Duodenal mucosa (tissue), 2 donors: Measurements from ENCODE around the gene BMX.

Source experiments
- H3K27ac ChIP-seq: one replicate; pipeline ENCODE4 v1.7.0; 2013; ENCODE audit warnings: low read depth, low read length
- H3K27me3 ChIP-seq, 2 donors: one replicate each; pipeline ENCODE4 v1.7.0; 2013; ENCODE audit warnings: low read length in 2 of 2, control low read depth in 1 of 2; ENCODE audit not compliant: insufficient read depth in 2 of 2, control insufficient read depth in 1 of 2
- H3K36me3 ChIP-seq, 2 donors: one replicate each; pipeline ENCODE4 v1.7.0; 2013; ENCODE audit warnings: low read length in 2 of 2, control low read depth in 1 of 2; ENCODE audit not compliant: insufficient read depth in 2 of 2, control insufficient read depth in 1 of 2
- H3K4me1 ChIP-seq, 2 donors: one replicate each; pipeline ENCODE4 v1.7.0; 2013; ENCODE audit warnings: low read length in 2 of 2, control low read depth in 1 of 2; ENCODE audit not compliant: insufficient read depth in 2 of 2, control insufficient read depth in 1 of 2
- H3K4me3 ChIP-seq, 2 donors: one replicate each; pipeline ENCODE4 v1.7.0; 2013; ENCODE audit warnings: low read length in 2 of 2, low read depth in 1 of 2
- H3K9ac ChIP-seq, 2 donors: one replicate each; pipeline ENCODE4 v1.7.0; 2013; ENCODE audit warnings: low read length in 2 of 2, low read depth in 1 of 2
- H3K9me3 ChIP-seq, 2 donors: one replicate each; pipeline ENCODE4 v1.7.0; 2013; ENCODE audit warnings: low read length in 2 of 2, control low read depth in 1 of 2; ENCODE audit not compliant: control insufficient read depth in 1 of 2

The BMX gene

GRCh38 chrX:15501506-15501905 is 899 bp downstream of the BMX start:
- Histone ChIP-seq H3K4me3 (no peak overlapping the region), H3K9ac (no peak overlapping the region), H3K36me3 (no peaks in the 10 kb centered on the region), H3K4me1 (no peaks in the 10 kb centered on the region), H3K27ac (no peak overlapping the region), H3K9me3 (no peaks in the 10 kb centered on the region), H3K27me3 (no peaks in the 10 kb centered on the region)

GRCh38 chrX:15504661-15505060 is 4.1 kb downstream of the BMX start:
- no peak overlapping the region for H3K4me3 ChIP-seq
- no peaks in the 10 kb centered on the region for H3K27me3 ChIP-seq
- H3K36me3 ChIP-seq, result no peaks in the 10 kb centered on the region
- H3K4me1 ChIP-seq, result no peaks in the 10 kb centered on the region
- H3K9ac ChIP-seq, result no peak overlapping the region
- H3K9me3 ChIP-seq, result no peaks in the 10 kb centered on the region
- H3K27ac ChIP-seq, result no peak overlapping the region

- H3K27ac ChIP-seq, result no peak overlapping the region
- H3K9me3 ChIP-seq, result no peaks in the 10 kb centered on the region
- H3K9ac ChIP-seq, result no peak overlapping the region
- no peaks in the 10 kb centered on the region for H3K27me3 ChIP-seq
- no peaks in the 10 kb centered on the region for H3K36me3 ChIP-seq
- no peak overlapping the region for H3K4me3 ChIP-seq
- H3K4me1 ChIP-seq, result no peaks in the 10 kb centered on the region
These were observed 4.5 kb downstream of the BMX start for GRCh38 chrX:15505101-15505500.

- no peak overlapping the region for H3K27ac ChIP-seq
- H3K4me3 ChIP-seq, result no peak overlapping the region
- no peaks in the 10 kb centered on the region for H3K36me3 ChIP-seq
- H3K9me3 ChIP-seq, result no peaks in the 10 kb centered on the region
- H3K27me3 ChIP-seq, result no peaks in the 10 kb centered on the region
- no peaks in the 10 kb centered on the region for H3K4me1 ChIP-seq
- no peak overlapping the region for H3K9ac ChIP-seq
These were observed 6.4 kb downstream of the BMX start for GRCh38 chrX:15507005-15507404.

DNA sequence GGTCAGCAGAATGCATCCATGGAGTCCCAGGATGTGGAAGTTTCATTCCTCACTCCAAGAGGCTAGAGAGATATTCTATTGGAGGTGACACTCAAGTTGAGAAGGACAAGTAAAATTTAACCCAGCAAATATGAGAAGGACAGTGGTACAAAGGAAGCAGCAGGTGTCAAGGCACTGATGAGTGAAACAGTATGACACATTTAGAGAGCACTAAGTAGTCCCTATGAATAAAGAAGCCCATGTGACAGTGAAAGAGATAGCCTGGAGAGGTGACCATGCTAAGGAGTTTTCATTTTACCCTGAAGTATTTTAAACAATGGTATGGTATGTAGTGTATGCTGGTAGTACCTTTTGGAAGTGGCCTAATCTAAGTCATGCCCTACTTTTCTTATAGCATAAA is 9.2 kb downstream of the BMX start:
- H3K36me3 ChIP-seq, result no peaks in the 10 kb centered on the region
- no peaks in the 10 kb centered on the region for H3K4me1 ChIP-seq
- no peaks in the 10 kb centered on the region for H3K9me3 ChIP-seq
- no peak overlapping the region for H3K9ac ChIP-seq
- H3K27me3 ChIP-seq, result no peaks in the 10 kb centered on the region
- H3K4me3 ChIP-seq, result no peak overlapping the region
- no peak overlapping the region for H3K27ac ChIP-seq

- no peak overlapping the region for H3K4me3 ChIP-seq
- H3K36me3 ChIP-seq, result no peaks in the 10 kb centered on the region
- H3K27ac ChIP-seq, result no peak overlapping the region
- no peaks in the 10 kb centered on the region for H3K9me3 ChIP-seq
- peaks cover 0 to 6% of the 10 kb centered on the region in 2 donors for H3K4me1 ChIP-seq
- no peak overlapping the region for H3K9ac ChIP-seq
- H3K27me3 ChIP-seq, result no peaks in the 10 kb centered on the region
These were observed 11.0 kb downstream of the BMX start for GRCh38 chrX:15511563-15511962.

GRCh38 chrX:15512401-15512965 is 11.9 kb downstream of the BMX start:
- Histone ChIP-seq H3K4me1 (peaks cover 0 to 6% of the 10 kb centered on the region in 2 donors), H3K27ac (no peak overlapping the region), H3K9me3 (no peaks in the 10 kb centered on the region), H3K4me3 (no peak overlapping the region), H3K27me3 (no peaks in the 10 kb centered on the region), H3K9ac (no peak overlapping the region), H3K36me3 (no peaks in the 10 kb centered on the region)

DNA sequence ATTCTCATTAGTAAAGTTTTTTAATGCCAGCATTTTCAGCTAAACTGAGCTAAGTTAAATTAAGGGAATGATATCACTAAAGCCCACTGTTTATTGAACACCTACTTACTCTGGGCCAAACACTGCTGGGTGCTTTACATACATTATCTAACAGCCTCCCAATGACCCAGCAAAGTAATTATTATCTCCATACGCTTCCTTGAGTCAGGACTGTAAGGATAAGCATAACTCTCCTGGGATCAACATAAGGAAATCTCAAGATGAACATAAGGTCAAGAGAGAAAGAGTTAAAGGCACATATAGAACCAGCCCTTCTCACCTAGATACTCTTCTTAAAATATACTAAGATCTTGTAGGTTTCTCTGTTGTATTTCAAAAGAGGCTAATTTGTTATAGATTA is 13.7 kb downstream of the BMX start:
- H3K4me1 ChIP-seq, result peaks cover 0 to 6% of the 10 kb centered on the region in 2 donors
- H3K4me3 ChIP-seq, result no peak overlapping the region
- H3K9me3 ChIP-seq, result no peaks in the 10 kb centered on the region
- no peak overlapping the region for H3K27ac ChIP-seq
- no peaks in the 10 kb centered on the region for H3K36me3 ChIP-seq
- no peaks in the 10 kb centered on the region for H3K27me3 ChIP-seq
- no peak overlapping the region for H3K9ac ChIP-seq

DNA sequence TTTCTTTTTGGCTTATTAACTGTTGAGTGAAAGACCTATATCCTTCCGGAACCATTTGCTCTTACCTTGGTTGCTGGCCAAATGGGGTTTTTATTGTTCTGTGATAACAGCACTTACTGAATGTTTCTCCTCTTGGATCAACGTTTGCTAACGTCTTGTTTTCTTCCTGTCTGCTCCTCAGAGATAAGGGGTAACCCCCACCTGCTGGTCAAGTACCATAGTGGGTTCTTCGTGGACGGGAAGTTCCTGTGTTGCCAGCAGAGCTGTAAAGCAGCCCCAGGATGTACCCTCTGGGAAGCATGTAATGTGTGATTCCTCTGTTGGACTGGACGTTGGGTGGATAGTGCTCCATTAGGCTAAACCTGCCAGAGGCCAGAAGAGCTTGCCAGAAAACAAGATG is 15.3 kb downstream of the BMX start:
- Histone ChIP-seq H3K9ac (no peak overlapping the region), H3K36me3 (no peaks in the 10 kb centered on the region), H3K4me3 (no peak overlapping the region), H3K27ac (no peak overlapping the region), H3K4me1 (peaks cover 0 to 6% of the 10 kb centered on the region in 2 donors), H3K27me3 (no peaks in the 10 kb centered on the region), H3K9me3 (no peaks in the 10 kb centered on the region)

DNA sequence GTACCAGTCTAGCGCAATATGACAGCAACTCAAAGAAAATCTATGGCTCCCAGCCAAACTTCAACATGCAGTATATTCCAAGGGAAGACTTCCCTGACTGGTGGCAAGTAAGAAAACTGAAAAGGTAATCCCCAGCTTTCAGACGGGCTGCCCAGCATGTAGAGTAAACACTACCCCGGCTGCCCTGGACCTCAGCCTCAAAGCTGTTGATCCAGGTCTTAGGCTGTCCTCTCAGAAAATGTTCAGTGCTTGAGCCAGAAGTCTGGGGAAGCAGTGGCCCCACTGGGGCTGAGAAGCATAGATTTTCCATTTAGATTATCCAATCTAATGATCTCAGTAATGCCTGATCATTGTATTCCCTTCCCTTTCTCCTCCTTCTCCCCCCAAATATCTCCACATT is 21.9 kb downstream of the BMX start:
- peaks cover 3 to 8% of the 10 kb centered on the region in 2 donors for H3K4me1 ChIP-seq

DNA sequence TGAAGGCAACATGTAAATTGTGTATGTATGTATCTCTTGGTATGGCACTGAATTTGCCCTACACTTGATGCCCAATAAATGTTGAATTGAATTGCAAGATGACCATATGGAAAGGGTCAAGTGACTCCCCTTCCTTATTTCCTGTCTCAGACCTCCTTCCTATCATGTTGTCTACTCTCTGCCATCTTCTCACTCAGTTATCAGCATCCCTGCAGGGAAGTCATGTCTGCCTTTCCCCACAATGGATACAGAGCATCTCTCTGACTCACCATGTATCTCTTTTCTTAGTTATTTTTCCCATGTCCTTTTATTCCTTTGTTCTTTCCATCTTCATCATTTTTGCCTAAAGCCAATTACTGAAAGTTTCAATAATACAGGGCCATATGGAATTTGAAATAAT is 22.5 kb downstream of the BMX start:
- Histone ChIP-seq H3K36me3 (no peaks in the 10 kb centered on the region), H3K27me3 (no peaks in the 10 kb centered on the region), H3K9ac (no peak overlapping the region), H3K9me3 (no peaks in the 10 kb centered on the region), H3K4me1 (peaks cover 3 to 8% of the 10 kb centered on the region in 2 donors), H3K27ac (no peak overlapping the region), H3K4me3 (no peak overlapping the region)

More for the DNA sequence above, 21.9 kb downstream of the BMX start:
- no peaks in the 10 kb centered on the region for H3K27me3 ChIP-seq
- no peak overlapping the region for H3K27ac ChIP-seq
- no peaks in the 10 kb centered on the region for H3K36me3 ChIP-seq
- H3K9ac ChIP-seq, result no peak overlapping the region
- no peak overlapping the region for H3K4me3 ChIP-seq
- H3K9me3 ChIP-seq, result no peaks in the 10 kb centered on the region
